Measurements from ENCODE around the gene VDAC1.
"Not testable (repeated sequence)": the region's sequence is repeated elsewhere in the genome, so short reads cannot be mapped to it uniquely, and the experiment has no call there.

Gene VDAC1

GRCh38 chr5:134038138-134038537, 33.4 kb upstream of the VDAC1 start:
- no peak for TF ChIP-seq CTCF (IDR thresholded peaks at IDR 0.05; ENCODE audit: low read depth, low read length)
- no peak for DNase-seq
- no peaks in the 10 kb centered on the region for H3K27me3 ChIP-seq (ENCODE audit: insufficient read depth, low read depth, severe bottlenecking)
- H3K4me3 ChIP-seq (ENCODE audit: low read depth, low read length) = no peak overlapping the region
- H3K36me3 ChIP-seq = no peaks in the 10 kb centered on the region
- no peak overlapping the region for H3K27ac ChIP-seq
- H3K9me3 ChIP-seq (ENCODE audit: severe bottlenecking) = no peaks in the 10 kb centered on the region

GRCh38 chr5:134037160-134037559, 32.4 kb upstream of the VDAC1 start:
- Histone ChIP-seq H3K4me3 (ENCODE audit: low read depth, low read length) (no peak overlapping the region), H3K36me3 (no peaks in the 10 kb centered on the region), H3K27ac (no peak overlapping the region), H3K27me3 (ENCODE audit: insufficient read depth, low read depth, severe bottlenecking) (no peaks in the 10 kb centered on the region), H3K9me3 (ENCODE audit: severe bottlenecking) (no peaks in the 10 kb centered on the region)
- no peak for TF ChIP-seq CTCF (IDR thresholded peaks at IDR 0.05; ENCODE audit: low read depth, low read length)
- DNase-seq = no peak

- DNase-seq = no peak
- Histone ChIP-seq H3K36me3 (no peaks in the 10 kb centered on the region), H3K27ac (no peak overlapping the region), H3K27me3 (ENCODE audit: insufficient read depth, low read depth, severe bottlenecking) (no peaks in the 10 kb centered on the region), H3K9me3 (ENCODE audit: severe bottlenecking) (no peaks in the 10 kb centered on the region), H3K4me3 (ENCODE audit: low read depth, low read length) (no peak overlapping the region)
- no peak for TF ChIP-seq CTCF (IDR thresholded peaks at IDR 0.05; ENCODE audit: low read depth, low read length)
Measured at GRCh38 chr5:134034326-134034725, 29.6 kb upstream of the VDAC1 start.

DNA sequence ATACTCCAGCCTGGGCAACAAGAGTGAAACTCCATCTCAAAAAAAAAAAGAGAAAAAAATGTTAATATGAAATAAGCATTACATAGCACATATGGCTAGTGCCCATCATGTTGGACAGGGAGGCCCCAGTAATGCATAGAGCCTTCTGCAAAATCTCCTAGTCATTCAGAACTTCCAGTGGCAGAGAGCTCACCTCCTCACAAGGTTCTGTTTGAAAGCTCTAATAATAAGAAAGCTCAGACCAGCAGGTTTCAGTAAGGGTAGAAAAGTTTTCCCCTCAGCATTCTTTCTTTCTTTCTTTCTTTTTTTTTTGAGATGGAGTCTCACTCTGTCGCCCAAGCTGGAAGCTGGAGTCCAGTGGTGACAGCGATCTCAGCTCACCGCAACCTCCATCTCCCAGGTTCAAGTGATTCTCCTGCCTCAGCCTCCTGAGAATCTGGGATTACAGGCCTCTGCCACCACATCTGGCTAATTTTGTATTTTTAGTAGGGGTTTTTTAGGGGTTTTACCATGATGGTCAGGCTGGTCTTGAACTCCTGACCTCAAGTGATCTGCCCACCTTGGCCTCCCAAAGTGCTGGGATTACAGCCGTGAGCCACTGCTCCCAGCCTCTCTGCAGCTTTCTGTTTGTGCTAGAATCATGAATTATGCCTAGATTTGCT, 25.7 kb upstream of the VDAC1 start:
- not testable (repeated sequence) for H3K4me3 ChIP-seq (ENCODE audit: low read depth, low read length); DNase-seq; H3K9me3 ChIP-seq (ENCODE audit: severe bottlenecking); H3K27ac ChIP-seq; H3K36me3 ChIP-seq; H3K27me3 ChIP-seq (ENCODE audit: insufficient read depth, low read depth, severe bottlenecking)

DNA sequence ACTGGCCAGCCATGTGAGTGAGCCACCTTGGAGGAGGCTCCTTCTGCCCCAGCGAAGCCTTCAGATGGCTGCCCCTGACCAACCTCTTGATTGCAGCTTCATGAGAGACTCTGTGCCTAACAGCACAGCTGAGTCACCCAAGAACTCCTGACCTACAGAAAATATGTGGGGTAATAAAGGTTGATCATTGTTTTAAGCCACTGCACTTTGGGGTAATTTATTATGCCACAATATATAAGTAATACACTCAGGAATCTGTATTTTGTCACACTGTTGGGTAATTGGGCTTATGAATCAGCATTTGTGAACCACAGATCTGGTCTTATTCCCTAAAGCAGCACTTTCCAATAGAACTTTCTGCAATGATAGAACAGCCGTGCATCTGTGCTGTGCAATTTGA, 24.4 kb upstream of the VDAC1 start:
- H3K36me3 ChIP-seq = no peaks in the 10 kb centered on the region
- no peak for DNase-seq
- no peak overlapping the region for H3K27ac ChIP-seq
- H3K27me3 ChIP-seq (ENCODE audit: insufficient read depth, low read depth, severe bottlenecking) = no peaks in the 10 kb centered on the region
- TF ChIP-seq CTCF (IDR thresholded peaks at IDR 0.05; ENCODE audit: low read depth, low read length) = no peak
- H3K9me3 ChIP-seq (ENCODE audit: severe bottlenecking) = no peaks in the 10 kb centered on the region
- H3K4me3 ChIP-seq (ENCODE audit: low read depth, low read length) = no peak overlapping the region

DNA sequence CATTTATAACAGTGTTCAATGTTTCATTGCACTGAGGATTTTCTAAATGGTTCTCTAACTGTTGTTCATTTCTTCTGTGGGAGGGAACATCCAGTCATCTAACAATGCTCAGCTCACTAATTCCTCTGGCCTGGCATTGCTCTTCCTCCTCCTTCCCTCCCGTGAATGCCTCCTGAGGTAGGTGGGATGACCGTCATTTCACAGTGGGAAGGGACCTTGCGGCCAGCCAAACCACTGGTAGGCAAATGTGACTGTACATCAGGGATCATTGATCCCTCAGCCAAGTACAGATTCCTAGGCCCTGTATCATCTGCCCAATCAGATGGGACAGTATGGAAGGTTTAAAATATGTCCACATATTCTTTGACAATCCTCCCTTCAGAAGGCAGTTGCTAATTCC, 23.7 kb upstream of the VDAC1 start:
- Histone ChIP-seq H3K27me3 (ENCODE audit: insufficient read depth, low read depth, severe bottlenecking) (no peaks in the 10 kb centered on the region), H3K27ac (no peak overlapping the region)

More for the DNA sequence above, 23.7 kb upstream of the VDAC1 start:
- DNase-seq = no peak
- H3K9me3 ChIP-seq (ENCODE audit: severe bottlenecking) = no peaks in the 10 kb centered on the region
- no peaks in the 10 kb centered on the region for H3K36me3 ChIP-seq
- no peak for TF ChIP-seq CTCF (IDR thresholded peaks at IDR 0.05; ENCODE audit: low read depth, low read length)
- H3K4me3 ChIP-seq (ENCODE audit: low read depth, low read length) = no peak overlapping the region

All from WERI-Rb-1 (cell line).